ENCODE measurements around the gene RIOK1. TPM values are rescaled to one million over a fixed set of nuclear protein-coding genes. Genes with fewer than 3 reads are reported as not detected.

Gene RIOK1
- total RNA-seq, 6 donors from 2014 or later, result 6.0 to 24.8 (median 13.9) TPM

GRCh38 chr6:7410851-7411250 is 21.2 kb downstream of the RIOK1 start:
- no peak overlapping the region for H3K27ac ChIP-seq
- 95 to 97% methylated on average over 4 of the region's 4 CpGs for WGBS, 2 donors
- no peak overlapping the region for H3K4me3 ChIP-seq
- H3K4me1 ChIP-seq, result no peaks in the 10 kb centered on the region
- no peaks in the 10 kb centered on the region for H3K9me3 ChIP-seq
- H3K27me3 ChIP-seq, result no peaks in the 10 kb centered on the region
- ATAC-seq (ENCODE audit: low FRiP score in 2 of 2), result no peak
- no peak for DNase-seq
- H3K36me3 ChIP-seq, result peaks cover 3 to 98% (median 61%) of the 10 kb centered on the region in 4 donors
- TF ChIP-seq POLR2A (IDR thresholded peaks at IDR 0.05) (no peak), POLR2AphosphoS5 (IDR thresholded peaks at IDR 0.05) (no peak), CTCF (IDR thresholded peaks at IDR 0.05) (no peak), EP300 (IDR thresholded peaks at IDR 0.05) (no peak)

GRCh38 chr6:7411328-7411727 is 21.7 kb downstream of the RIOK1 start:
- Histone ChIP-seq H3K27me3 (no peaks in the 10 kb centered on the region), H3K4me1 (no peaks in the 10 kb centered on the region), H3K4me3 (no peak overlapping the region), H3K9me3 (no peaks in the 10 kb centered on the region), H3K36me3 (peaks cover 3 to 98% (median 61%) of the 10 kb centered on the region in 4 donors), H3K27ac (no peak overlapping the region)
- no peak for ATAC-seq (ENCODE audit: low FRiP score in 2 of 2)
- WGBS, 2 donors, result 95 to 97% methylated on average over 2 of the region's 2 CpGs
- TF ChIP-seq POLR2A (IDR thresholded peaks at IDR 0.05), result no peak
- TF ChIP-seq POLR2AphosphoS5 (IDR thresholded peaks at IDR 0.05), result no peak
- no peak for TF ChIP-seq EP300 (IDR thresholded peaks at IDR 0.05)
- no peak for TF ChIP-seq CTCF (IDR thresholded peaks at IDR 0.05)
- DNase-seq, result no peak

GRCh38 chr6:7413151-7413823 is 23.7 kb downstream of the RIOK1 start:
- no peak overlapping the region for H3K4me3 ChIP-seq
- WGBS, 2 donors, result 84% methylated on average over 2 of the region's 2 CpGs
- no peak for ATAC-seq (ENCODE audit: low FRiP score in 2 of 2)
- TF ChIP-seq POLR2AphosphoS5 (IDR thresholded peaks at IDR 0.05) (no peak), EP300 (IDR thresholded peaks at IDR 0.05) (no peak), CTCF (IDR thresholded peaks at IDR 0.05) (no peak), POLR2A (IDR thresholded peaks at IDR 0.05) (no peak)
- DNase-seq, result no peak
- peaks cover 10 to 98% (median 59%) of the 10 kb centered on the region in 4 donors for H3K36me3 ChIP-seq
- H3K27me3 ChIP-seq, result no peaks in the 10 kb centered on the region
- H3K9me3 ChIP-seq, result no peaks in the 10 kb centered on the region
- H3K27ac ChIP-seq, result no peak overlapping the region
- H3K4me1 ChIP-seq, result peaks cover 0 to 6% (median 0%) of the 10 kb centered on the region in 4 donors

- ATAC-seq (ENCODE audit: low FRiP score in 2 of 2), result peak; percentile 68 to 78
- Histone ChIP-seq H3K27me3 (no peaks in the 10 kb centered on the region), H3K4me3 (no peak overlapping the region), H3K27ac (no peak overlapping the region), H3K36me3 (peaks cover 6 to 89% (median 55%) of the 10 kb centered on the region in 4 donors), H3K4me1 (peaks cover 0 to 9% (median 0%) of the 10 kb centered on the region in 4 donors), H3K9me3 (no peaks in the 10 kb centered on the region)
- no peak for TF ChIP-seq POLR2AphosphoS5 (IDR thresholded peaks at IDR 0.05)
- no peak for TF ChIP-seq CTCF (IDR thresholded peaks at IDR 0.05)
- TF ChIP-seq EP300 (IDR thresholded peaks at IDR 0.05), result no peak
- no peak for TF ChIP-seq POLR2A (IDR thresholded peaks at IDR 0.05)
- 71 to 76% methylated on average over 7 of the region's 7 CpGs for WGBS, 2 donors
- DNase-seq, result no peak
Measured at GRCh38 chr6:7414811-7415210, 25.2 kb downstream of the RIOK1 start.

GRCh38 chr6:7417684-7418083 is 28.1 kb downstream of the RIOK1 start:
- ATAC-seq (ENCODE audit: low FRiP score in 2 of 2) (no peak), DNase-seq (no peak)
- H3K36me3 ChIP-seq, result peaks cover 6 to 60% (median 31%) of the 10 kb centered on the region in 4 donors
- no peak for TF ChIP-seq EP300 (IDR thresholded peaks at IDR 0.05)
- H3K4me1 ChIP-seq, result peaks cover 0 to 9% (median 0%) of the 10 kb centered on the region in 4 donors
- no peaks in the 10 kb centered on the region for H3K27me3 ChIP-seq
- WGBS, 2 donors, result 70 to 88% methylated on average over 2 of the region's 2 CpGs
- H3K27ac ChIP-seq, result no peak overlapping the region
- H3K9me3 ChIP-seq, result no peaks in the 10 kb centered on the region
- no peak overlapping the region for H3K4me3 ChIP-seq
